ENCODE measurements around the gene LONRF2.

The LONRF2 gene

GRCh38 chr2:100244881-100245605 lies 77.3 kb downstream of the LONRF2 start:
- peak overlapping the region; percentile 78; the same call in 1 of the 2 replicates for H3K4me2 ChIP-seq (ENCODE audit: low read length)
- no peaks in the 10 kb centered on the region for H3K27me3 ChIP-seq (ENCODE audit: control insufficient read depth, low read length)

GRCh38 chr2:100243631-100244030 lies 78.7 kb downstream of the LONRF2 start:
- peaks cover 66% of the 10 kb centered on the region for H3K4me1 ChIP-seq (ENCODE audit: control insufficient read depth, low read length)
- H3K4me3 ChIP-seq (ENCODE audit: low read length), result no peak overlapping the region
- peaks cover 11% of the 10 kb centered on the region for H3F3A ChIP-seq (ENCODE audit: control insufficient read depth, insufficient read depth)
- no peaks in the 10 kb centered on the region for H4K20me1 ChIP-seq (ENCODE audit: control insufficient read depth, insufficient read depth, low read depth, low read length)
- H3K36me3 ChIP-seq (ENCODE audit: control insufficient read depth, low read length), result no peaks in the 10 kb centered on the region
- no peak overlapping the region for H3K27ac ChIP-seq (ENCODE audit: low read depth, low read length)
- H3K4me2 ChIP-seq (ENCODE audit: low read length), result 0 out of 2 replicates have a peak overlapping the region, but pooled peaks have one; percentile 14
- no peaks in the 10 kb centered on the region for H3K79me2 ChIP-seq (ENCODE audit: control insufficient read depth, low read length)
- H3K9me2 ChIP-seq (replicated peaks; ENCODE audit: control insufficient read depth, low read length), result no peaks in the 10 kb centered on the region
- no peaks in the 10 kb centered on the region for H3K9me3 ChIP-seq (ENCODE audit: control insufficient read depth, insufficient read depth, low read length)
- H3K27me3 ChIP-seq (ENCODE audit: control insufficient read depth, low read length), result no peaks in the 10 kb centered on the region
- TF ChIP-seq EZH2phosphoT487 (IDR thresholded peaks at IDR 0.05; ENCODE audit: borderline replicate concordance, low read length), result no peak
- TF ChIP-seq CTCF (IDR thresholded peaks at IDR 0.05; ENCODE audit: low read depth, low read length, poor library complexity, severe bottlenecking), result no peak

More at GRCh38 chr2:100244881-100245605, 77.3 kb downstream of the LONRF2 start:
- no peak overlapping the region for H3K4me3 ChIP-seq (ENCODE audit: low read length)
- peaks cover 16% of the 10 kb centered on the region for H3F3A ChIP-seq (ENCODE audit: control insufficient read depth, insufficient read depth)
- no peaks in the 10 kb centered on the region for H3K9me2 ChIP-seq (replicated peaks; ENCODE audit: control insufficient read depth, low read length)
- no peak overlapping the region for H3K27ac ChIP-seq (ENCODE audit: low read depth, low read length)
- H3K9me3 ChIP-seq (ENCODE audit: control insufficient read depth, insufficient read depth, low read length), result no peaks in the 10 kb centered on the region
- TF ChIP-seq EZH2phosphoT487 (IDR thresholded peaks at IDR 0.05; ENCODE audit: borderline replicate concordance, low read length), result no peak
- TF ChIP-seq CTCF (IDR thresholded peaks at IDR 0.05; ENCODE audit: low read depth, low read length, poor library complexity, severe bottlenecking), result no peak
- no peaks in the 10 kb centered on the region for H3K79me2 ChIP-seq (ENCODE audit: control insufficient read depth, low read length)
- no peaks in the 10 kb centered on the region for H4K20me1 ChIP-seq (ENCODE audit: control insufficient read depth, insufficient read depth, low read depth, low read length)
- peaks cover 80% of the 10 kb centered on the region for H3K4me1 ChIP-seq (ENCODE audit: control insufficient read depth, low read length)
- H3K36me3 ChIP-seq (ENCODE audit: control insufficient read depth, low read length), result no peaks in the 10 kb centered on the region

- Histone ChIP-seq H3K79me2 (ENCODE audit: control insufficient read depth, low read length) (no peaks in the 10 kb centered on the region), H3K27me3 (ENCODE audit: control insufficient read depth, low read length) (no peaks in the 10 kb centered on the region), H3K27ac (ENCODE audit: low read depth, low read length) (no peak overlapping the region), H3K4me1 (ENCODE audit: control insufficient read depth, low read length) (peaks cover 62% of the 10 kb centered on the region), H3K4me3 (ENCODE audit: low read length) (no peak overlapping the region), H3K36me3 (ENCODE audit: control insufficient read depth, low read length) (no peaks in the 10 kb centered on the region), H3F3A (ENCODE audit: control insufficient read depth, insufficient read depth) (peaks cover 9% of the 10 kb centered on the region), H3K9me2 (replicated peaks; ENCODE audit: control insufficient read depth, low read length) (no peaks in the 10 kb centered on the region), H3K9me3 (ENCODE audit: control insufficient read depth, insufficient read depth, low read length) (no peaks in the 10 kb centered on the region), H3K4me2 (ENCODE audit: low read length) (peak overlapping the region; percentile 34), H4K20me1 (ENCODE audit: control insufficient read depth, insufficient read depth, low read depth, low read length) (no peaks in the 10 kb centered on the region)
- TF ChIP-seq EZH2phosphoT487 (IDR thresholded peaks at IDR 0.05; ENCODE audit: borderline replicate concordance, low read length) (no peak), CTCF (IDR thresholded peaks at IDR 0.05; ENCODE audit: low read depth, low read length, poor library complexity, severe bottlenecking) (peak; percentile 97)
Measured at GRCh38 chr2:100242891-100243619, 79.2 kb downstream of the LONRF2 start.

All from DOHH2 (cell line).